HUES64 (cell line): Measurements from ENCODE around the gene STRA8.

Source experiments
- H3K27ac ChIP-seq: 2 replicates; pipeline ENCODE4 v1.7.0; 2013; ENCODE audit warnings: low read depth, low read length, inconsistent platforms
- H3K27me3 ChIP-seq: 2 replicates; pipeline ENCODE4 v1.6.1; 2013; ENCODE audit warnings: mild to moderate bottlenecking, low read length; ENCODE audit not compliant: insufficient read depth
- H3K36me3 ChIP-seq: 2 replicates; pipeline ENCODE4 v1.6.1; 2013; ENCODE audit warnings: mild to moderate bottlenecking, low read length; ENCODE audit not compliant: insufficient read depth
- H3K4me1 ChIP-seq: 2 replicates; pipeline ENCODE4 v1.6.1; 2013; ENCODE audit warnings: mild to moderate bottlenecking, low read length, moderate library complexity; ENCODE audit not compliant: insufficient read depth
- H3K4me3 ChIP-seq: 2 replicates; pipeline ENCODE4 v1.5.1; 2013; ENCODE audit warnings: mild to moderate bottlenecking, low read length, moderate library complexity
- H3K9ac ChIP-seq: 2 replicates; pipeline ENCODE4 v1.6.1; 2013; ENCODE audit warnings: mild to moderate bottlenecking, low read depth, low read length
- H3K9me3 ChIP-seq: 2 replicates; pipeline ENCODE4 v1.6.1; 2013; ENCODE audit warnings: low read depth, low read length; ENCODE audit not compliant: insufficient read depth
- WGBS: fragments of 150-250, 120-280 bp; methylation state at CpG from one replicate; pipeline ENCODE4 v1.1.7; 2013; ENCODE audit warnings: missing lambda C conversion rate; 5-methylcytosine and 5-hydroxymethylcytosine counted together

Gene STRA8

GRCh38 chr7:135258585-135258984 is 24.9 kb downstream of the STRA8 start:
- H3K4me1 ChIP-seq, result peaks cover 3% of the 10 kb centered on the region; the same call in 1 of the 2 replicates
- no peak overlapping the region for H3K9ac ChIP-seq
- no peak overlapping the region for H3K4me3 ChIP-seq
- H3K36me3 ChIP-seq, result no peaks in the 10 kb centered on the region
- H3K9me3 ChIP-seq, result peaks cover 3% of the 10 kb centered on the region; the same call in 1 of the 2 replicates
- WGBS, result 92% methylated on average over 3 of the region's 3 CpGs
- H3K27ac ChIP-seq, result no peak overlapping the region
- H3K27me3 ChIP-seq, result no peaks in the 10 kb centered on the region

- Histone ChIP-seq H3K27me3 (no peaks in the 10 kb centered on the region), H3K36me3 (no peaks in the 10 kb centered on the region), H3K4me3 (no peak overlapping the region), H3K9ac (no peak overlapping the region), H3K9me3 (peaks cover 11% of the 10 kb centered on the region), H3K27ac (no peak overlapping the region), H3K4me1 (no peaks in the 10 kb centered on the region)
- 90% methylated on average over 6 of the region's 6 CpGs for WGBS
Observed at GRCh38 chr7:135259702-135260101, 26.1 kb downstream of the STRA8 start.

GRCh38 chr7:135260470-135260869 is 26.8 kb downstream of the STRA8 start:
- 88% methylated on average over 2 of the region's 2 CpGs for WGBS

GRCh38 chr7:135260930-135261721 is 27.5 kb downstream of the STRA8 start:
- Histone ChIP-seq H3K9ac (no peak overlapping the region), H3K9me3 (peaks cover 16% of the 10 kb centered on the region), H3K4me3 (no peak overlapping the region), H3K4me1 (no peaks in the 10 kb centered on the region), H3K27me3 (no peaks in the 10 kb centered on the region), H3K36me3 (no peaks in the 10 kb centered on the region), H3K27ac (no peak overlapping the region)
- 89% methylated on average over 10 of the region's 10 CpGs for WGBS

More at GRCh38 chr7:135260470-135260869, 26.8 kb downstream of the STRA8 start:
- H3K36me3 ChIP-seq, result no peaks in the 10 kb centered on the region
- H3K4me1 ChIP-seq, result no peaks in the 10 kb centered on the region
- no peaks in the 10 kb centered on the region for H3K27me3 ChIP-seq
- no peak overlapping the region for H3K4me3 ChIP-seq
- no peak overlapping the region for H3K27ac ChIP-seq
- H3K9me3 ChIP-seq, result peaks cover 12% of the 10 kb centered on the region
- no peak overlapping the region for H3K9ac ChIP-seq

- 88% methylated on average over 9 of the region's 9 CpGs for WGBS
- Histone ChIP-seq H3K4me3 (no peak overlapping the region), H3K9ac (no peak overlapping the region), H3K27ac (no peak overlapping the region), H3K4me1 (no peaks in the 10 kb centered on the region), H3K9me3 (peaks cover 18% of the 10 kb centered on the region), H3K36me3 (no peaks in the 10 kb centered on the region), H3K27me3 (no peaks in the 10 kb centered on the region)
Observed at GRCh38 chr7:135262623-135263320, 29.1 kb downstream of the STRA8 start.

GRCh38 chr7:135263321-135263970 is 29.8 kb downstream of the STRA8 start:
- 96% methylated on average over 11 of the region's 11 CpGs for WGBS
- Histone ChIP-seq H3K27ac (no peak overlapping the region), H3K9ac (no peak overlapping the region), H3K36me3 (no peaks in the 10 kb centered on the region), H3K4me3 (no peak overlapping the region), H3K9me3 (peaks cover 18% of the 10 kb centered on the region), H3K27me3 (no peaks in the 10 kb centered on the region), H3K4me1 (no peaks in the 10 kb centered on the region)

GRCh38 chr7:135265637-135266036 is 32.0 kb downstream of the STRA8 start:
- Histone ChIP-seq H3K27ac (no peak overlapping the region), H3K27me3 (no peaks in the 10 kb centered on the region), H3K36me3 (no peaks in the 10 kb centered on the region), H3K9me3 (peaks cover 18% of the 10 kb centered on the region), H3K9ac (no peak overlapping the region), H3K4me3 (no peak overlapping the region), H3K4me1 (no peaks in the 10 kb centered on the region)
- WGBS, result no CpG with 5 or more reads among the region's 1 CpG

- 97% methylated on average over 11 of the region's 11 CpGs for WGBS
- H3K9ac ChIP-seq, result no peak overlapping the region
- H3K36me3 ChIP-seq, result no peaks in the 10 kb centered on the region
- no peaks in the 10 kb centered on the region for H3K4me1 ChIP-seq
- H3K4me3 ChIP-seq, result no peak overlapping the region
- 0 out of 2 replicates have a peak, but pooled peaks cover 5% of the 10 kb centered on the region for H3K9me3 ChIP-seq
- H3K27me3 ChIP-seq, result no peaks in the 10 kb centered on the region
- no peak overlapping the region for H3K27ac ChIP-seq
Observed at GRCh38 chr7:135269921-135270320, 36.3 kb downstream of the STRA8 start.

GRCh38 chr7:135270577-135271254 is 37.1 kb downstream of the STRA8 start:
- WGBS, result 88% methylated on average over 23 of the region's 23 CpGs
- Histone ChIP-seq H3K9ac (no peak overlapping the region), H3K27ac (no peak overlapping the region), H3K27me3 (no peaks in the 10 kb centered on the region), H3K36me3 (no peaks in the 10 kb centered on the region), H3K4me3 (no peak overlapping the region), H3K9me3 (0 out of 2 replicates have a peak, but pooled peaks cover 5% of the 10 kb centered on the region), H3K4me1 (no peaks in the 10 kb centered on the region)

GRCh38 chr7:135271255-135271615 is 37.6 kb downstream of the STRA8 start:
- Histone ChIP-seq H3K36me3 (no peaks in the 10 kb centered on the region), H3K9ac (no peak overlapping the region), H3K9me3 (0 out of 2 replicates have a peak, but pooled peaks cover under 1% of the 10 kb centered on the region), H3K27me3 (no peaks in the 10 kb centered on the region), H3K4me3 (no peak overlapping the region), H3K4me1 (no peaks in the 10 kb centered on the region), H3K27ac (no peak overlapping the region)
- 92% methylated on average over 10 of the region's 10 CpGs for WGBS

GRCh38 chr7:135272303-135272702 is 38.7 kb downstream of the STRA8 start:
- H3K36me3 ChIP-seq, result no peaks in the 10 kb centered on the region
- H3K4me1 ChIP-seq, result no peaks in the 10 kb centered on the region
- H3K9me3 ChIP-seq, result no peaks in the 10 kb centered on the region
- 94% methylated on average over 3 of the region's 3 CpGs for WGBS
- no peak overlapping the region for H3K27ac ChIP-seq
- H3K4me3 ChIP-seq, result no peak overlapping the region
- no peak overlapping the region for H3K9ac ChIP-seq
- no peaks in the 10 kb centered on the region for H3K27me3 ChIP-seq
